AG20443 (cell line): ENCODE data around the gene LARP4B.
A peak's percentile ranks its signal among the peaks of the same experiment; 100 is the strongest.
"Not testable (repeated sequence)": the region's sequence is repeated elsewhere in the genome, so short reads cannot be mapped to it uniquely, and the experiment has no call there.

Experiments
- DNase-seq: peaks from one replicate; pipeline ENCODE4 v3.0.0; 2012; ENCODE audit warnings: low spot score, mixed read lengths

LARP4B gene

DNA sequence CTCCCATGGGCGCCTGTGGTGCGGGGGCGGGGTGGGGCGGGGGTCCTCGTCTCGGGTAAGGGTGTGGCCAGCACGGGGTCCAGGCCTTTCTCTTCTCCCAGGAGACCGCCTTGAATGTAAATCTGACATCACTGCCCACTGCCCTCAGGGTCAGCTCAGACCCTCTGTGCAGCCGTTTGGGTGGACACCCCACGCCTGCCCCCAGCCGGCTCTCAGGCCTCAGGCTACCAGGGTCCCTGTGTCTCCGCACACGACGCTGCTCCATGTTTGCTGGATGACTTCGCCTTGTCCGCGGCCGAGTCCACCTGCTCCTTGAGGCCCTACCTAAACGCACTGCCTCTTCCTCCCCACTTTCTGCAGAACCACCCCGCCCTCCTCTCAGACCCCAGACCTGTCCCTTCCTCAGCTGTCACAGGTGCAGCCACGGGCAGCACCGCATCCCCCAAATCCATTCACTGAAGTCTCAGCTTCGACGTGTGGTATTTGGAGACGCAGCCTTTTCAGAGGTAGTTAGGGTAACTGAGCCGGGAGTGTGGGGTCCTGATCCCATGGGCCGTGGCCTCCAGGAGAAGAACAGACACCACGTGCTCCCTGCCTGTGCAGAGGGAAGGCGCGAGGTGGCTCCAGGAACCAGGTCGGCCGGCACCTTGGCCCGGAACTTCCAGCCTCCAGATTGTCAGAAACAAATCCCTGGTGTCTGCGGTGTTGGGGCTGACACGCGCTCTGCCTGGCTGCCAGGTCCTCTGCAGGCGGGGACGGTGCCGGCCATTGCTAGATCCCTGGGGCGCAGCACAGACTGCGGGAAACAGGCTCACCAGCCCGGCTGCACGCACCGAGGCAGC lies 144.7 kb downstream of the LARP4B start:
- DNase-seq: no peak

DNA sequence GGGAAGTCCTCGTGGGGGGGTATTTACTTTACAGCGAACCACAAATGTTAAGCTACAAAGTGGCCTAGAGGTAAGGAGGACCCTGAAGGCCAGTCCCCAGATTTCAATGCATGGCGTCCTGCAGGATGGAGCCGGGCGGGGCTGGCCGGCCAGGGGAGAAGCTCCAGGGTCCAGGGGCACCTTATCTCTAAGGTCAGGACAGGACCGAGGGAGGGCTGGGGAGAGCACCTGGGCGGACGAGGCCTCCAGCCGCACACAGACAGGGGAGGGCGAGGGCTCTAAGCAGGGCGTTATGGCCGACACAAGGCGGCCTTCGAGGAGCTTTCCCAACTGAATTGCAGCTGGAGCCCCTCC lies 145.7 kb downstream of the LARP4B start:
- no peak for DNase-seq

DNA sequence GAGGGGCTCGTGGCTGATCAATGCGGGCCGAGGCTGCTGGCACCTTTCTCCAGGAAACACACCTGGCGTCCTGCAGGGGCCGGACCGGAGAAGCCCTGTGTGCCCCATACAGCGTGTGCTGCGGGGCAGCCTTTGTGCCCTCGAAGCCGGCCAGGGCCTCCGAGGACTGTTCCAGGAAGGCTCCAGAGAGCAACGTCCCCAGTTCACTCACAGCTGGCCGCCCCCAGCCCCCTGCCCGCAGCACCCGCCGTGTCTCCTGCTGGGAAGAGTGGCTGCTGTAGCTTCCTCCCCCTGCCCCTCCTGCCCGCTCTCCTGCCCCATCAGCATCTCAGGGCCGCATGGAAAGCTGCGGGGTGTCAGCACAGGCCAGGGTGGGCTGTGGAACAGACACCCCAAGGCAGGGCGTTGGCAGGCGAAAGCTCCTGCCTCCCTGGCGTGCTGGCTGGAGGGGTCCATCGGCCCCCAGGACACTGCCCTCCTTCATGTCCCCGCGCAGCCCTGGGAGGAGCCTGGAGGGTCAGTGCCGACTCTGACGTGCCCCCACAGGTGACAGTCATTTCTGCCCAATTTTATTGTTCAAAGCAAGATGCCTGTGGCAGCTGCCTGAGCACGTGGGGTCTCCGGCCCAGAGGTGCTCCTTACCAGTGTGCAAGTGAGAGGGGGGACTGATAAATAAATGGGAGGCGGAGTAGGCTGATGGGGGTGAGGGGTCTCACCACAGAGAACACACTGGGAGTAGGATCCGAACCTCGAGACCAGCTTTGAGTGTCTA lies 146.2 kb downstream of the LARP4B start:
- peak; percentile 7 for DNase-seq

DNA sequence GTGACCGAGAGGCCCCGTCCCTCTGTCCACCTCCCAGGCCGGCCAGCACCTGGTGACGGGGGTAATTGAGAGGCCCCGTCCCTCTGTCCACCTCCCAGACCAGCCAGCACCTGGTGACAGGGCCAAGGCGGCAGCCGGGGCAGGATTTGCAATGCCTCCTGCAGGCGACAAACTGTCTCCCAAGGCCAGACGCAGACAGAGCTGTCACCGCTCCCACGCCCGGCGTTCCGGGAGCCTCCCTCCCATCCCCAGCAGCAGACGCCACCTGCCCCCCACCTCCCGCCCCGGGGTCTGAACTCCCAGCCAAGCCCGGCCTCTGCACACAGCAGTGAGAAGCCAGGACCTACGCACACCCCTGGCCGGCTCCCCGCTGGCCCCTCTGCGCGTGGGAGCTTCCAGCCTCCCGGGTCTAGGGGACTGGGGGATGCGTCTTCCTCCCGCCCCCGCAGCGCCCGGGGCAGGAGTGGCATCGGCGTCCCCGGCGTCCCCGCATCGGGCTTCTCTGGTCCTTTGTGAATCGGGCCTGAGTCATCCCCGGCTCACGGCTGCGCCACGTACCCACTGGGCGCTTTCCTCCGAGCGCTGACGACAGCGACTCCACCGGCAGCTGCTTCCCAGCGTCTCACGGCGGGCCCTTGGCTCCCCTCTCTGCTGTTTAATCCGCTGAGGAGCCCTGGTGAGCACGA lies 147.0 kb downstream of the LARP4B start:
- peak; percentile 93 for DNase-seq

DNA sequence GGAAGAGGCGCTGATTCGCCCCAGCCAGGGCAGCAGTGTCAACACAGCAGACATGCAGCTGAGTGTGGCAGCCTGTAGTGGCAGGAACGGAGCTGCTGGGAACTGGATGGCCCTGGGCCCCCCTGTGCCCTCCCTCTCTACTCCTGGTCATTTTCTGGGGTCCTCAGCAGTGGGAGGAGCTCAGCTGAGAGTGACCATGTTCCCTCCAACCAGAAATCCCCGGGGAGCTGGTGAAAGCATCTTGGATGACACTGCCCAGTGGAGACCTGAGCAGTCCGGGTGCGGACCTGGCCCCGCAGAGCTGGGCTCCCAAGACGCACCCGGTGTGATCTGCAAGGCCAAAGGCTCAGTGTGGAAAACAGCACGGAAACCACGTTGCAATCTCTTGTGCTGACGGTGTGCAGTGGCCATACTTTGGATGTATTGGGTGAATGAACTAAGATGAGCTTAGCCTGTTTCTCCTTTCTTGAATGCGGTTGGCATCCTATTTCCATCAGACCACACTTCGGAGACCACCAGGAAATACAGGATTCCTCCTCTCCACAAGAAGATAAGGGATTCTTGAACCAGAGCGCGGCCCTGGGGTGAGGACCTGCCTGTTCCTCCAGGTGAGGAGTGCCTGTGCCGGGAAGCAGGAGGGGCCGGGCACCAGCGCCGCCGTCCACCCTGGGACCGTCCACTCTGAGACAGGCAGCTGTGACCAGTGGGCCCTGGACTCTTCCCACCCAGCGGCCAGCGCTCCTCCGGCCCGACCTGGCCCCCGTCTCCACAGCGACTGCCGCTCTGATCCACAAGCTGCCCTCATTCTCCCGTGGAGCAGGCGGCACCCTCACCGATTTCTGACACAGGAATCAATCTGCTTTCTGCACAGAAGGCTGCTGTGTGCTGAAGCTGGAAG lies 148.5 kb downstream of the LARP4B start:
- peak; percentile 5 for DNase-seq

DNA sequence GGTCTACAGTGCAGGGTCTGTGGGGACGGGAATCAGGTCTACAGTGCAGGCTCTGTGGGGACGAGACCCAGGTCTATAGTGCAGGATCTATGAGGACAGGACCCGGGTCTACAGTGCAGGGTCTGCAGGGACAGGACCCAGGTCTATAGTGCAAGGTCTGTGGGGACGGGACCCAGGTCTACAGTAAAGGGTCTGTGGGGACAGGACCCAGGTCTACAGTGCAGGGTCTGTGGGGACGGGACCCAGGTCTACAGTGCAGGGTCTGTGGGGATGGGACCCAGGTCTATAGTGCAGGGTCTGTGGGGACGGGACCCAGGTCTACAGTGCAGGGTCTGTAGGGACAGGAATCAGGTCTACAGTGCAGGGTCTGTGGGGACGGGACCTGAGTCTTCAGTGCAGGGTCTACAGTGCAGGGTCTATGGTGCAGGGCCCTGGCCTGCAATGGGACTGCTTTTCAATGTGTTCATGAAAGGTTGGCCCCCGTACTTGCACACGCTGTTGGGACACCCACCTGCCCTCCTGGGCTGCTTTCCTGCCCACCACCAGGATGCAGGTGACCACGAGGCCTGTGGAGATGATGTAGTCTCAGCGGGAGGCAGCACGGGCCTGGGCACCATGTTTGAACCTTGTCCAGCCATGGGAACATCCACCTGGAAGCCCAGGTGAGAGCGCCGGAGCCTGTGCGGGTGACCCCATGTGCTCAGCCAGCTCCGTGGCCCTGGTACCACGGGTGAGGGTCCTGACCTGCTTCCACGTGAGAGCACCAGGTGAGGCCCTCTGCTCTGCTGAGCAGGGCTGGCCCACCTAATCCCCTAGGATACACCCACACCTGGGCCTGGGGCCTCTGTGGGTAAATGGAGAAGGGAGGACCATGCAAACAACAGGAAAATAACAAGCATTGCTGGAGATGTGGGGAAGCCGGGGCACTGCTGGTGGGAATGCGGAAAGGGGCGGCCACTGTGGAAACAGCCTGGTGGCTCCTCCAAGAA lies 150.7 kb downstream of the LARP4B start:
- DNase-seq: no peak

DNA sequence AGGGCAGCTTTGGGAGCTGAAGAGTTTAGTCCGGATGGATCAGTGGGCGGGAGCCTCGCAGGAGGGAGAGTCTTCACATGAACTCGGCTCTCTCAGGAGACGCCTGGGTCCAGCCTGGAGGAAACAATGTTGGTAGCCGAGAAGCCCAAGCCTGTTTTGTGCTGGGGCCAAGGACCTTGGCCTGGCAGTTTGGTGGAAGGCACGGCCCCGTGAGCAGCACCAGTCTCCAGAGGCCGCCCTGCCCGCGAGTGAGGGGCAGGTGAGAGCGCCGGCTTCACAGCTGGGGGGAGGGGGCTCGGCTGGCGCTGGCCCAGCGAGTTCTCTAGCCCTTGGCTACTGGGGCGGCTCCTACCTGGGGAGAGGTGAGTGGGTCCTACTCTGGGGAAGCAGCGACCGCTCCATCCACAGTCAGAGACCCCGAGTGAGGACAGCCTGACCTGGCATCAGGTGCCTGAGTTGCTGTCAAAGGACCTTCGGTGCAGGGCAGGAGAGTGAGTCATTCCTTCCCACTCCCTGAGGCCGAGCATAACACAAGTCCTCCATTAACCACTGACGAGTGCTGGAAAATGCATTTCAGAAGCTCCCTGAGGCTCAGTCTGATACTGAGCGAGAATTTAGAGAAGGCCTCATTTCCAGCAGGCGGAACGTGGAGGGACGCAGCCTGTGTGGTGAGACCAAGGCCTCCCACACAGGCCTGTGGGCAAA lies 152.7 kb downstream of the LARP4B start:
- peak; percentile 9 for DNase-seq

DNA sequence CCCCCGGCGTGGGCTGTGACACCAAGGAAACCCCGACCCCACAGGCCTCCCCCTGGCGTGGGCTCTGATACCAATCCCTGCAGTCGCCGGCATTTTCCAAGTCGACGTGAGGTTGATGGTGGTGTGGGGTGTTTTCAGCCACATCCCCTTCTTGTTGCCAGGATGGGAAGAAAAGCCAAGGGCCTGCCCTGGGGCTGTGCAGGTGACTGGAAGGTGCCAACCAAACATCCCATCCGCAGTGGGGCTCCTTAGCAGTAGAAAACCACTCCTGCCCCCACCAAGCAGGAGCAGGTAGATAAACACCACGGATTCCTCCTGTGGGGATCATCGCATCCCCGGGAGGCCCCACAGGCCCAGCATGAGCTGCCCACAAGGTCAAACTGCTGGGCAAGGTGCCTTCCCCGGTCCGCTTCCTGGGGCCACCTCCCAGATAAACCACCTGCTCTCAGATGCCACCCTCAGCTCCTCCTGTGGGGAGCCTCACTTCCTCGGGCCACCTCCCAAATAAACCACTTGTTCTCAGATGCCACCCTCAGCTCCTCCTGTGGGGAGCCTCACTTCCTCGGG lies 153.5 kb downstream of the LARP4B start:
- DNase-seq: peak; percentile 3

DNA sequence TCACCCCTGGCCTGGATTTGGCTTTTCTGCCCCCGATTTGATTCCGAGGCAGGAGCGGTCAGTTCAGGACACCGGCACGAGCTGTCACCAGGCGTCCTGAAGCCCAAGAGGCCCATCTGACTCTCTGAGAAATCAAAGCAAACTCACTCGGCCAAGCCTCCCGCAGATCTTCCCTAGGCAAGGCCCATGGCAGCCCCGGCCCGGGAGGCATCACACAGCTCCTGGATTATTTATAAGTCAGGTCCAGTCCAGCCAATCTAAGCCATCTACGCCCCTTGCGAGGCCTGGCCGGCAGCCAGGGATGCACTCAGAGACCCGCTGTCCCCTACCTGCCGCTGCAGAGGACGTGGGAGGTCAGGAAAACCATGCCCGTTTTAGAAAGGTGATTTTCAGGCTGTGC lies 154.7 kb downstream of the LARP4B start:
- peak; percentile 8 for DNase-seq

DNA sequence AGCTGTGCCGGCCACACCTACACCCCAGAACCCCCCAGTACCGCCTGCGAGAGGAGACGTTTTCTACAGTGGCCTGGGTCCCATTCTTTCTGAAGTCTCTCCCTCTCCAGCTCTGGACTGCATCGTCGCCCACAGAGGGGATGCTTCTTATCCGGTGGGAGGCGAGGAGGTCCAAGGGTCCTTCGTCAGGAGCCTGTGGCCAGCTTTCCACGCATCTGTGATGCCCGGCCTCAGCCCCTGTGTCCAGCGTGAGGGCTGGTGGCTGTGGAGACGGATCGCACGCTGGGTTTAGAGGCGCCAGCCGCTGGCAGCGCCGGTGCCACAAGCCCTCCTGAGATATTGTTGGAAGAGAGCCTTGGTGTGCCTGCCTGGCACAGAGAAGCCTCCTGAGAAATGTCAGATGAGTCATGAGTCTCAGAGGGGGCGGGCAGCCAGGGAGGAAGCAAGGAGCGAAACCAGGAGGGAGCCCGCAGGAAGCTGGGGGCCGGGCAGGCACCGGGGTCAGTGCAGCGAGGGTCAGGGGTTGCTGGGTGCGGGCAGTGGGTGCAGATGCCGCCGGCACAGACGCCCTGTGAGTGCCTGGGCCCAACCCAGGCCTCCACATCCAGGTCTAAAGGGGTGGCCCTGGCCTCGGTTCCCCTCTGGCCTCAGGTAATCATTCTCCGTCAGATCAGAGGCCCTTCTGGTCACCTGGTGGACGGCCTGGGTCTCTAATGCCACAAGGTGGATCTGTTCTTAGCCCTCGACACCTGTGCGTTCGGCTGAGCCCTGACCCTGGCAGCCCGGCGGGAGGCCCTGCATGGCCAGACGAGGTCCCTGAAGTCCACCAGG lies 156.0 kb downstream of the LARP4B start:
- DNase-seq: peak; percentile 62

DNA sequence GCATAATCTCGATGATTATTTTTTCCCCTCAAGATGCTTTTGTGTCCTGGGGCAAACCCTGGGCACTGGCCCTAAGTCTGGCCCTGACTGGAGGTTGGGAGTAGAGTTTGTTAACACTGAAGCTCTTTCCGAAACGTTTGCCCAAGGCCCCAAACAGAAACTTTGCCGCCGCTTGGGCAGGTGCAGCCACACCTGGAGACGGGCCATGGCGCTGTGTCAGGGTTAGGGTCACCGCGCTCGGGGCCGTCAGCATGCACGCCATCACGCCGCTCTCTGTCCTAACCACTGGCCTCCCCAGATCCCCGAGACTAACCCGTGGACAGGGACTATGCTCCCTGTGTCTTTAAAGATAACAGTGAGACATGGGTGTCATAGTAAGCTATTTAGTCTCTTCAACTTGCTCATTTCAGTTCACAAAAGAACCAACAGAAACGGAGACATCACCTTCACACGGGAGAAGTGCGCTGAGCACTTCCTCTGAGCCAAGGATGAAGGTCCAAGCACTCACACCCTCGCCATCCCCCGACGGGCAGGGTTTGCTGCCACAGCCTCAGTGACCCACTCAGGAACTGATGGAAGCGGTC lies 156.8 kb downstream of the LARP4B start:
- DNase-seq: no peak

DNA sequence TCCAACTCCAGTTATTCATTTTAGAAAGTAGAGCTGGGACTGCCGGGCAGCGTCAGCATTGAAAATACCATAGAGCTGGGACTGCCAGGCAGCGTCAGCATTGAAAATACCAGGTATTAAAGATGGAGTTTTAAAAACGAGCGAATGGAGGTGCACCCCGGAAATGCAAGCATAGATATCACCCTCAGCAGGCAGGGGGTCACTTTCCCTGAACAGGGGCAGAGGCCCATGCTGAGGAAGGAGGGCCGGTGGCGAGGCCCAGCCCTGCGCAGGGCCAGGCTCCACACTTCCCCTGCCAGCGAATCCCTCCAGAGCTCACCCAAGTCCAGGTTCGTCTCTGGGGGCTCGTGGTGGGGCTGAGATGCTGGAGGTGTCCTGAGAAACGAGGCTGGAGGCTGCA lies 157.3 kb downstream of the LARP4B start:
- DNase-seq: no peak

DNA sequence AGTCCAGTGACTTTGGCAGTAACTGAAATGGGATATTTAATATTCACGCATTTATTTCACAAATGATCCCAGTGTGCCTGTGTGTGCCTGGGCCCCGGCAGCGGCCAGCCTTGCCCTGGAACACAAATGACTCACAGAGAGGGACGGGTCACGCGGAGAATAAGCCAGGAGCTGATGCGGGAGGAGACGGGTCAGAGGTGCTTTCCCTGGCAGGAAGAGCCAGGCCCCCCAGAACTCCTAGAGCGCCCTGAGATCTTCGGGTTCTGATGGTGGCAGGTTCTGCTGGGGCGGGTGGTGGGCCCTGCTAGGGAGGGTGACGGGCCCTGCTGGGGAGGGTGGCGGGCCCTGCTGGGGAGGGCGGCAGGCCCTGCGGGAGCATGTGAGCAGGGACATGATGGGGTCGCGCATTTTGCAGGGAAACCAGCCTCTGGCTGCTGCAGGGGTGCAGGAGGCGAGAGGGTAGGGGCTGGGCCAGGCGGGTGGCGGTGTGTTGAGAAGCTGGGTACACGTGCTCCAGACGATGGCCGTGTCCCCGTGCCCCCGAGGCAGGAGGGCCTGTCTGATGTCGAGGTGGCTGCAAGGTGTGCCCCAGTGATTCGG lies 157.8 kb downstream of the LARP4B start:
- peak; percentile 8 for DNase-seq

DNA sequence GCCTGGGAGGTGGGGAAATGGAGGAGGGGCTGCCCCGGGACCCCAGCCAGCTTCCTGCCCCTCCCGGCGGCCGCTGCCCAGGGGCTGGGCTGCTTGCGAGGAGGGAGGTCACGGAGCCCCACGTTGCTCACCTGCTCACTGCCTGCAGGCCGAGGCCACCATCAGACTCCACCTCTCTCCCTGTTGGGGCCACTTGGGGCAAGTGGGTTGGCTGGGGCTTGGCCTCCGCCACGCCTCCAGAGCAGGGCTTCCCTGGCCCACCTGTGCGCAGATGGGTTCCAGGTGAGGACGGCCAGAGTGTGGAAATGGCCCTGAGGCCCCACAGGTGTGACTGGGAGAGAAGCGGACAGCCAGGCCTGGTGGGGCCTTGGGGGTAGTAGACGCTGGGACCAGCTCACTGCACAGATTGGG lies 159.3 kb downstream of the LARP4B start:
- peak; percentile 6 for DNase-seq

DNA sequence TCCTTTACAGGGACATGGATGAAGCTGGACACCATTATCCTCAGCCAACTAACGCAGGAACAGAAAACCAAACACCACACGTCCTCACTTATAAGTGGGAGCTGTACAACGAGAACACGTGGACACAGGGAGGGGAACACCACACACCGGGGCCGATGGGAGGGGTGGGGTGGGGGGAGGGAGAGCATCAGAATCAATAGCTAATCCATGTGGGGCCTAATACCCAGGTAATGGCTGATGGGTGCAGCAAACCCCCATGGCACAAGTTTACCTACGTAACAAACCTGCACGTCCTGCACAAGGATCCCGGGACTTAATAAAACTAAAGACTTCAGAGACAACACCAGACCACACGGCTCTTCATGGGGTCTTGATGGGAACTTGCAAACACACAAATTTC lies 159.9 kb downstream of the LARP4B start:
- no peak for DNase-seq

DNA sequence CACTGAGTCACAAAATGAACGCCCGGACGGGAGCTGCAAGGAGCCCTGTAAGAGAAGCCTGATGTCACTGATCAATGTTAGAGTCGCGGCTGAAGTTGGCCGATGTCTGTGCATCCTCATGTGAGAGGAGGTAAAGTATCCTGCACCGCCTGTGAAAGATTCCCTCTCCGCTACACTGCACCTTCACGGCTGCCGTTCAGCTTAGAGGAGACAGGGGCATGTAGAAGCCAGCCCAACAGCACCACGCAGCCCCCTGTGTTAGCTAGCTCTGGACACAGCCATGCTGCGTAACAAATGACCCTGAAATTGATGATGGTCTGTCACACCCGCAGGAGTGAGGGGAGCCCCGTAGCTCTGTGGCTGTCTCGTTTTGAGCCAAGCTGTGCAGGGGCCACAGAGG lies 160.5 kb downstream of the LARP4B start:
- no peak for DNase-seq

DNA sequence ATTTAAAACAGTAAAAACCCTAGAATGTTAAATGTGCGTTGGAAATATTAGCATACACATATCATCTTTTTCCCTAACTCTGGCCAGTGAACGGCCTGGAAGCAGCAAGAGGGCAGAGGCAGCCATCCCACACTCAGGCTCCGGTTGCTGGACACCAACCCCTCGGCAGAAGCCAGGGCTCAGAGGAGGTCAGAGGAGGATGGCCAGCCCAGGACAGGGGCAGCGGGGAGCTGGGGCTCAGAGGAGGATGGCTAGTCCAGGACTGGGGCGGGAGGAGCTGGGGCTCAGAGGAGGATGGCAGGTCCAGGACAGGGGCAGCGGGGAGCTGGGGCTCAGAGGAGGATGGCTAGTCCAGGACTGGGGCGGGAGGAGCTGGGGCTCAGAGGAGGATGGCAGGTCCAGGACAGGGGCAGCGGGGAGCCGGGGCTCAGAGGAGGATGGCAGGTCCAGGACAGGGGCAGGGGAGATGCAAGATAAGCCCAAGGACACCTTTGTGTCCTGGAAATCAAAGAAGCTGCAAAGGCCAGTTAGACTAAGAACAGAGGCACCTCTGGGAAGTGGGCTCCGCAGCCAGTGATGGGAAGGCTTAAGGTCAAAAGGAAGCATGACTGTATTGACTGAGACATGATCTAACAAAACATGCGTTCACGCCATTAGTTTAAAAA lies 161.3 kb downstream of the LARP4B start:
- DNase-seq: not testable (repeated sequence)
